ENCODE measurements around the gene CSF1R. TPM values are rescaled to one million over a fixed set of nuclear protein-coding genes. Genes with fewer than 3 reads are reported as not detected.

The CSF1R gene
- polyA plus RNA-seq (not detected in 2 replicates), polyA minus RNA-seq (not detected in 2 replicates)

GRCh38 chr5:150085950-150086715, at the start of gene CSF1R:
CSF1R (minus strand) TSS chr5:150086554; CDS start chr5:150086427, 127 bp downstream.
- no peaks in the 10 kb centered on the region for H3K36me3 ChIP-seq (ENCODE audit: insufficient read depth, low read length)
- H3F3A ChIP-seq (ENCODE audit: insufficient read depth, low read length, poor library complexity, severe bottlenecking), result no peaks in the 10 kb centered on the region
- H3K4me2 ChIP-seq (ENCODE audit: low read length), result no peak within 1 kb of the TSS
- H3K4me3 ChIP-seq (ENCODE audit: low read length), result no peak within 1 kb of the TSS
- H3K9ac ChIP-seq (ENCODE audit: low read length), result no peak within 1 kb of the TSS
- no peaks in the 10 kb centered on the region for H3K9me3 ChIP-seq (ENCODE audit: low read length)
- H3K27me3 ChIP-seq (ENCODE audit: insufficient read depth, low read depth, low read length), result no peaks in the 10 kb centered on the region
- H3K9me2 ChIP-seq (ENCODE audit: insufficient read depth, low read length), result no peaks in the 10 kb centered on the region
- no peak for TF ChIP-seq MXI1 (conservative IDR thresholded peaks at IDR 0.05; ENCODE audit: poor library complexity, severe bottlenecking)
- no peak for TF ChIP-seq EP300 (conservative IDR thresholded peaks at IDR 0.05; ENCODE audit: poor library complexity, severe bottlenecking)
- TF ChIP-seq CTCF (IDR thresholded peaks at IDR 0.05; ENCODE audit: poor library complexity, severe bottlenecking), result no peak
- no peak for TF ChIP-seq SMC3 (conservative IDR thresholded peaks at IDR 0.05; ENCODE audit: poor library complexity)
- TF ChIP-seq REST (IDR thresholded peaks at IDR 0.05; ENCODE audit: borderline replicate concordance), result no peak
- no peak for TF ChIP-seq RAD21 (conservative IDR thresholded peaks at IDR 0.05)
- TF ChIP-seq POLR2AphosphoS5 (IDR thresholded peaks at IDR 0.05), result no peak
- no peak for TF ChIP-seq EZH2 (IDR thresholded peaks at IDR 0.05; ENCODE audit: borderline replicate concordance, insufficient read depth, low read length, poor library complexity, severe bottlenecking)
- no peak for TF ChIP-seq TAF1 (IDR thresholded peaks at IDR 0.05; ENCODE audit: low read depth)
- H3K27ac ChIP-seq (ENCODE audit: low read length), result no peak within 1 kb of the TSS
- no peaks in the 10 kb centered on the region for H3K79me2 ChIP-seq (replicated peaks; ENCODE audit: insufficient read depth, low read length)
- no peaks in the 10 kb centered on the region for H4K20me1 ChIP-seq (ENCODE audit: insufficient read depth)
- H2AFZ ChIP-seq (ENCODE audit: low read depth, low read length), result no peak within 1 kb of the TSS

GRCh38 chr5:150135557-150136304, 49.4 kb upstream of the CSF1R start:
- Histone ChIP-seq H3F3A (ENCODE audit: insufficient read depth, low read length, poor library complexity, severe bottlenecking) (no peaks in the 10 kb centered on the region), H3K27me3 (ENCODE audit: insufficient read depth, low read depth, low read length) (no peaks in the 10 kb centered on the region), H3K36me3 (ENCODE audit: insufficient read depth, low read length) (no peaks in the 10 kb centered on the region), H3K79me2 (replicated peaks; ENCODE audit: insufficient read depth, low read length) (no peaks in the 10 kb centered on the region), H3K27ac (ENCODE audit: low read length) (no peak overlapping the region), H4K20me1 (ENCODE audit: insufficient read depth) (no peaks in the 10 kb centered on the region), H3K4me2 (ENCODE audit: low read length) (no peak overlapping the region), H2AFZ (ENCODE audit: low read depth, low read length) (no peak overlapping the region), H3K9me2 (ENCODE audit: insufficient read depth, low read length) (no peaks in the 10 kb centered on the region), H3K9me3 (ENCODE audit: low read length) (no peaks in the 10 kb centered on the region), H3K4me3 (ENCODE audit: low read length) (no peak overlapping the region), H3K9ac (ENCODE audit: low read length) (no peak overlapping the region)
- no peak for TF ChIP-seq EP300 (conservative IDR thresholded peaks at IDR 0.05; ENCODE audit: poor library complexity, severe bottlenecking)

Data from neural cell (in vitro differentiated cells).